ENCODE measurements around the gene KRTAP10-10.
"Not testable (repeated sequence)": the region's sequence is repeated elsewhere in the genome, so short reads cannot be mapped to it uniquely, and the experiment has no call there.

KRTAP10-10 gene

GRCh38 chr21:44646366-44647221, 9.4 kb downstream of the KRTAP10-10 start, which contains the start of gene KRTAP10-11:
Gene KRTAP10-11 (plus strand): TSS chr21:44646414. CDS start chr21:44646459, 45 bp downstream.
- DNase-seq; H3K4me1 ChIP-seq (ENCODE audit: control extremely low read depth in 1 of 4, control insufficient read depth in 4 of 4, insufficient read depth in 4 of 4, low read length in 3 of 4); H3K27ac ChIP-seq (ENCODE audit: insufficient read depth in 1 of 2, low read depth in 1 of 2, low read length in 2 of 2, poor library complexity in 1 of 2, severe bottlenecking in 2 of 2); H3K4me3 ChIP-seq (ENCODE audit: control insufficient read depth in 1 of 7, extremely low read depth in 1 of 7, insufficient read depth in 4 of 7, low read depth in 2 of 7, low read length in 6 of 7); CTCF ChIA-PET; H3K36me3 ChIP-seq (ENCODE audit: control insufficient read depth in 4 of 4, insufficient read depth in 4 of 4, low read length in 3 of 4); POLR2A ChIA-PET: not testable (repeated sequence)
- WGBS (ENCODE audit: insufficient coverage), result 85% methylated on average over 19 of the region's 21 CpGs
- Histone ChIP-seq H3K9me3 (ENCODE audit: control extremely low read depth in 1 of 5, control insufficient read depth in 4 of 5, insufficient read depth in 2 of 5, low read depth in 1 of 5, low read length in 4 of 5) (peaks cover 6 to 16% (median 7%) of the 10 kb centered on the region in 5 experiments), H3K27me3 (replicated peaks in 2 of 5; ENCODE audit: control insufficient read depth in 4 of 5, insufficient read depth in 5 of 5, low read length in 4 of 5) (peaks cover 0 to 18% (median 0%) of the 10 kb centered on the region in 5 experiments)

DNA sequence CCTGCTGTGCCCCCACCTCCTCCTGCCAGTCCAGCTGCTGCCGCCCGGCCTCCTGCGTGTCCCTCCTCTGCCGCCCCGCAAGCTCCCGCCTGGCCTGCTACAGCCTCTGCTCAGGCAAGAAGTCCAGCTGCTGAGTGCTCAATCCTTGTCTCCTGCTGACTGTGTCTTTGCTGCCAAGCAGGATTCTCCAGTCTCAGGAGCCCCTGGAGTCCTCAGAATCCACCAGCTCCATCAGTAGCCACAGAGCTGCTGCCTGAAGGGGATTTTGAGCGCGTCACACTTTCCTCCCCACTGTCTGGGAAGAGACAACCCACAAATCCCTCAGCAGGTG, 10.0 kb downstream of the KRTAP10-10 start:
- Histone ChIP-seq H3K4me1 (ENCODE audit: control extremely low read depth in 1 of 4, control insufficient read depth in 4 of 4, insufficient read depth in 4 of 4, low read length in 3 of 4) (peaks cover 0 to 2% (median 0%) of the 10 kb centered on the region in 4 experiments), H3K36me3 (ENCODE audit: control insufficient read depth in 4 of 4, insufficient read depth in 4 of 4, low read length in 3 of 4) (no peaks in the 10 kb centered on the region), H3K27ac (ENCODE audit: insufficient read depth in 1 of 2, low read depth in 1 of 2, low read length in 2 of 2, poor library complexity in 1 of 2, severe bottlenecking in 2 of 2) (no peak overlapping the region), H3K27me3 (replicated peaks in 2 of 5; ENCODE audit: control insufficient read depth in 4 of 5, insufficient read depth in 5 of 5, low read length in 4 of 5) (peaks cover 0 to 18% (median 0%) of the 10 kb centered on the region in 5 experiments), H3K4me3 (ENCODE audit: control insufficient read depth in 1 of 7, extremely low read depth in 1 of 7, insufficient read depth in 4 of 7, low read depth in 2 of 7, low read length in 6 of 7) (no peak overlapping the region), H3K9me3 (ENCODE audit: control extremely low read depth in 1 of 5, control insufficient read depth in 4 of 5, insufficient read depth in 2 of 5, low read depth in 1 of 5, low read length in 4 of 5) (peaks cover 6 to 16% (median 7%) of the 10 kb centered on the region in 5 experiments)
- 75% methylated on average over 8 of the region's 8 CpGs for WGBS (ENCODE audit: insufficient coverage)
- ChIA-PET CTCF (no interaction called here), POLR2A (no interaction called here)
- DNase-seq, result no peak

DNA sequence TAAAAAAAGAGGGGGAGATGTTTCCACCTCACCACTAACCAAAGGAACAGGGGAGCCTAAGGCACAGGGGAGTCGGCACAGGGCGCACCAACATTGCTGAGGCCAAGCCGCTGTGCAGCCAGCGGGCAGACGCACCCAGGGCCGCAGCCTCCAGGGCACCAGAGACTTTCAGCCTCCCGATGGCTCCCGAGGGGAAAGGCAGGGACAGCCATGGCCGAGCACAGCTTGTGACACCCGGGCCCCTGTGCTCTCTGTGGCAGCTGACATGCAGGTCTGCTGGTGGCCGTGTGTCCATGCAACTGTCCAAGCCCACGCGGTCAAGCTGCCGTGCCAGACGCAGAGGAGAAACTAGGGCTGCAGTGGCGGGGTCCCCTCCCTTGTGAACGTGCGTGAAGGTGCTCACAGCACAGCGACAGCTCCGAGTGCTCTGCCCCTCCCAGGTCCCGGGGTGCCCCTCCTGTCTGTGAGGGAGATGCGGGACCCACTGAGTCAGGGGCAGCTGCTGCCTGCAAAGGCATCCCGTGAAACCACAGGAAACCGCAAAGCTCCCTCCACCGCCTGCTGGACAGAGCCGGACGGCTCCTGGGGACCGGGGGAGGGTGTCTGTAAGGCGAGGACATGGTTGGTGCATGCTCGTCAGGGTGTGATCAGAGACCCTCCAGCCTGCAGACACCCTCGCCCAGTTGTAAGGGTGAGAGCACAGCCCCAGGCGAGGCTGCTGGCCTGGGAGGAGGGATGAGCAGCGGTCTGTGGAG, 11.6 kb downstream of the KRTAP10-10 start:
- Histone ChIP-seq H3K4me3 (ENCODE audit: control insufficient read depth in 1 of 7, extremely low read depth in 1 of 7, insufficient read depth in 4 of 7, low read depth in 2 of 7, low read length in 6 of 7) (no peak overlapping the region), H3K36me3 (ENCODE audit: control insufficient read depth in 4 of 4, insufficient read depth in 4 of 4, low read length in 3 of 4) (no peaks in the 10 kb centered on the region), H3K4me1 (ENCODE audit: control extremely low read depth in 1 of 4, control insufficient read depth in 4 of 4, insufficient read depth in 4 of 4, low read length in 3 of 4) (peaks cover 0 to 2% (median 0%) of the 10 kb centered on the region in 4 experiments), H3K9me3 (ENCODE audit: control extremely low read depth in 1 of 5, control insufficient read depth in 4 of 5, insufficient read depth in 2 of 5, low read depth in 1 of 5, low read length in 4 of 5) (peaks cover 3 to 14% (median 8%) of the 10 kb centered on the region in 5 experiments), H3K27me3 (replicated peaks in 2 of 5; ENCODE audit: control insufficient read depth in 4 of 5, insufficient read depth in 5 of 5, low read length in 4 of 5) (peaks cover 0 to 18% (median 0%) of the 10 kb centered on the region in 5 experiments), H3K27ac (ENCODE audit: insufficient read depth in 1 of 2, low read depth in 1 of 2, low read length in 2 of 2, poor library complexity in 1 of 2, severe bottlenecking in 2 of 2) (no peak overlapping the region)
- POLR2A ChIA-PET, result no interaction called here
- WGBS (ENCODE audit: insufficient coverage), result 83% methylated on average over 32 of the region's 33 CpGs
- no peak for DNase-seq
- CTCF ChIA-PET, result no interaction called here

GRCh38 chr21:44649521-44650100, 12.5 kb downstream of the KRTAP10-10 start:
- ChIA-PET CTCF (no interaction called here), POLR2A (no interaction called here)
- Histone ChIP-seq H3K9me3 (ENCODE audit: control extremely low read depth in 1 of 5, control insufficient read depth in 4 of 5, insufficient read depth in 2 of 5, low read depth in 1 of 5, low read length in 4 of 5) (peaks cover 0 to 13% (median 2%) of the 10 kb centered on the region in 5 experiments), H3K27me3 (replicated peaks in 2 of 5; ENCODE audit: control insufficient read depth in 4 of 5, insufficient read depth in 5 of 5, low read length in 4 of 5) (peaks cover 0 to 23% (median 0%) of the 10 kb centered on the region in 5 experiments), H3K27ac (ENCODE audit: insufficient read depth in 1 of 2, low read depth in 1 of 2, low read length in 2 of 2, poor library complexity in 1 of 2, severe bottlenecking in 2 of 2) (no peak overlapping the region), H3K4me1 (ENCODE audit: control extremely low read depth in 1 of 4, control insufficient read depth in 4 of 4, insufficient read depth in 4 of 4, low read length in 3 of 4) (peaks cover 0 to 2% (median 0%) of the 10 kb centered on the region in 4 experiments), H3K4me3 (ENCODE audit: control insufficient read depth in 1 of 7, extremely low read depth in 1 of 7, insufficient read depth in 4 of 7, low read depth in 2 of 7, low read length in 6 of 7) (no peak overlapping the region), H3K36me3 (ENCODE audit: control insufficient read depth in 4 of 4, insufficient read depth in 4 of 4, low read length in 3 of 4) (no peaks in the 10 kb centered on the region)
- DNase-seq, result no peak
- WGBS (ENCODE audit: insufficient coverage), result 93% methylated on average over 16 of the region's 18 CpGs

DNA sequence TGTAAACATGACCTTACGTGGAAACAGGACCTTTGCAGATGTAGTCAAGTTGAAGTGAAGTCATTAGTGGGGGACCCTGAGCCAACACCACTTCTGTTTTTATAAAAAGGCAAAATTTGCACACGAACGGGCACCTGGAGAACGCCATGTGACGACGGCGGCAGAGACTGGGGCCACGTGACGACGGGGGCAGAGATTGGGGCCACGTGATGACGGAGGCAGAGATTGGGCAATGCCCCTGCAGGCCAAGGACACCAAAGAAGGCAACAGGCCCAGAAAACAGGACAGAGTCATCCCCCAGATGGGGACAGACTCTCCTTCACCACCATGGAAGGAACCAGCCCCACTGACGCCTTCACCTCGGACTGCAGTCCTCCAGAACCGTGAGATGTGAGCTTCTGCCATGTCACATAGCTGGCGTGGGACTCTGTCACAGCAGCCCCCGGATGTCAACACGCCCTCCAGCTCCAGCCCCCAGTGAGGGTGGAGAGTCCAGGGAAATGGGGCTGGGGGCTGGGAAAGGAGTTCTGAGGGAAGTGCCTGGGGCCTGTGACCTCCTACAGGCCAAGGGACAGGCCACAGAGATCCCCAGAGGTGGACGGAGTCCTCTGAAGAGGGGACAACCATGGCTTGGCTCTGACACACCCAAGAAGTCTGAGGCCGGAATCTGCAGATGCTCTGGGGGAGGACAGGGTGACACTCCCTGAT, 13.3 kb downstream of the KRTAP10-10 start:
- Histone ChIP-seq H3K27ac (ENCODE audit: insufficient read depth in 1 of 2, low read depth in 1 of 2, low read length in 2 of 2, poor library complexity in 1 of 2, severe bottlenecking in 2 of 2) (no peak overlapping the region), H3K27me3 (replicated peaks in 2 of 5; ENCODE audit: control insufficient read depth in 4 of 5, insufficient read depth in 5 of 5, low read length in 4 of 5) (peaks cover 0 to 25% (median 0%) of the 10 kb centered on the region in 5 experiments), H3K4me3 (ENCODE audit: control insufficient read depth in 1 of 7, extremely low read depth in 1 of 7, insufficient read depth in 4 of 7, low read depth in 2 of 7, low read length in 6 of 7) (no peak overlapping the region), H3K4me1 (ENCODE audit: control extremely low read depth in 1 of 4, control insufficient read depth in 4 of 4, insufficient read depth in 4 of 4, low read length in 3 of 4) (peaks cover 0 to 2% (median 0%) of the 10 kb centered on the region in 4 experiments), H3K36me3 (ENCODE audit: control insufficient read depth in 4 of 4, insufficient read depth in 4 of 4, low read length in 3 of 4) (no peaks in the 10 kb centered on the region), H3K9me3 (ENCODE audit: control extremely low read depth in 1 of 5, control insufficient read depth in 4 of 5, insufficient read depth in 2 of 5, low read depth in 1 of 5, low read length in 4 of 5) (peaks cover 0 to 16% (median 2%) of the 10 kb centered on the region in 5 experiments)
- DNase-seq, result no peak
- WGBS (ENCODE audit: insufficient coverage), result 93% methylated on average over 19 of the region's 20 CpGs
- POLR2A ChIA-PET, result no interaction called here
- CTCF ChIA-PET, result no interaction called here

DNA sequence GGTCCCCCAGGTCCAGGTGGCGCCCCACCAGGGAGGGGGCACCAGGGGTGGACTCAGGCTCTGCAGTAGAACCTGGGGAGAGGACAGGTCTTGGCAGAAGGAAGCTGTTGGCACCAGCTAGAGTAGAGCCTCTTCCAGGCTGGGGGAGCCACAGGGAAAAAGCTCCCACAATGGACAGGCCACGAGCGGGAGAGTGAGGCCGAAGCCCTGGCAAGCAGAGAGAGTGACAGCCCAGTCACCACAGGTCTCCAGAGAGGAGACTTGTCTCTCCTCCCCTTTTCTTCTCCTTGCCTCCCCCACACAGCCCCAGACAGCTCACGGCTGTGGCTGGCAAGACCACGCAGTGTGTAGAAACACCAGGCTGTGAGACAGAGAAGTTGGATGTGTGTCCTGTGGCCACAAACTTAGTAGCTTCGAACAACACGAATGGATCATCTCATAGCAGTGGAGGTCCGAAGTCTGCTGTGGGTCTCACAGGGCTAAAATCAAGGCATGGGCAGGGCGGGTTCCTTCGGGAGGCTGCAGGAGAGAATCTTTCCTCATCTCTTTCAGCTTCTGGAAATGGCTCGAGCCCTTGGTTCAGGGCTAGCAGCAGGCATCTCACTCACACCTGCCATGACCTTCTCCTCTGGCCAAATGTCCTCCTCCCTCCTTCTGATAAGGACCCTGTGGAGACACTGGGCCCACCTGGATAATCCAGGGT, 14.0 kb downstream of the KRTAP10-10 start:
- Histone ChIP-seq H3K4me1 (ENCODE audit: control extremely low read depth in 1 of 4, control insufficient read depth in 4 of 4, insufficient read depth in 4 of 4, low read length in 3 of 4) (peaks cover 0 to 2% (median 0%) of the 10 kb centered on the region in 4 experiments), H3K4me3 (ENCODE audit: control insufficient read depth in 1 of 7, extremely low read depth in 1 of 7, insufficient read depth in 4 of 7, low read depth in 2 of 7, low read length in 6 of 7) (no peak overlapping the region), H3K36me3 (ENCODE audit: control insufficient read depth in 4 of 4, insufficient read depth in 4 of 4, low read length in 3 of 4) (no peaks in the 10 kb centered on the region), H3K9me3 (ENCODE audit: control extremely low read depth in 1 of 5, control insufficient read depth in 4 of 5, insufficient read depth in 2 of 5, low read depth in 1 of 5, low read length in 4 of 5) (peaks cover 0 to 22% (median 4%) of the 10 kb centered on the region in 5 experiments), H3K27me3 (replicated peaks in 2 of 5; ENCODE audit: control insufficient read depth in 4 of 5, insufficient read depth in 5 of 5, low read length in 4 of 5) (peaks cover 0 to 25% (median 0%) of the 10 kb centered on the region in 5 experiments), H3K27ac (ENCODE audit: insufficient read depth in 1 of 2, low read depth in 1 of 2, low read length in 2 of 2, poor library complexity in 1 of 2, severe bottlenecking in 2 of 2) (no peak overlapping the region)
- CTCF ChIA-PET, result no interaction called here
- POLR2A ChIA-PET, result no interaction called here
- DNase-seq, result no peak
- 89% methylated on average over 10 of the region's 12 CpGs for WGBS (ENCODE audit: insufficient coverage)
